Endothelial cell of coronary artery (primary cell): ENCODE results near the gene OR4M1. TPM values are rescaled to one million over a fixed set of nuclear protein-coding genes. Genes with fewer than 3 reads are reported as not detected.

Experiments
- total RNA-seq: library from RNA; depleted of rRNA; stranded (reverse); fragments of >200 nt; gene quantifications from 2 replicates; pipeline ENCODE4 v1.2.3, GENCODE V29; 2014

Gene OR4M1
- not detected in 2 replicates for total RNA-seq

GRCh38 chr14:19773204-19773603 lies at the start of gene OR4M1:
OR4M1 (plus strand) TSS chr14:19773504; CDS start chr14:19780323, 6,819 bp downstream.

GRCh38 chr14:19743256-19743655 lies 30.0 kb upstream of the OR4M1 start, which contains the start of gene OR4Q3:
OR4Q3 (plus strand) TSS chr14:19743571.

DNA sequence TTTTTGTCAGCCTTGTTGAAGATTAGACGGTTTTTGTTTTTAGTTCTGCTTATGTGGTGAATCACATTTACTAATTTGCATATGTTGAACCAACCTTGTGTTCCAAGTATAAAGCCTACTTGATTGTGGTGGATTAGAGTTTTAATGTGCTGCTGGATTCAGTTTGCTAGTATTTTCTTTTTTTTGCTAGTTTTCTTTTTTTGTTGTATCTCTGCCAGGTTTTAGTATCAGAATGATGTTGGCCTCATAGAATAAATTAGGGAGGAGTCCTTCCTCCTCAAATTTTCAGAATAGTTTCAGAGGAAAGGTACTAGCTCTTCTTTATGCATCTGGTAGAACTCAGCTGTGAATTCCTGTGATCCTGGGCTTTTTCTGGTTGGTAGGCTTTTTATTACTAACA lies 30.2 kb downstream of the OR4M1 start, which contains the start of gene OR4N2:
OR4N2 (plus strand) TSS at position 301 of the 400 bp plus-strand sequence. CDS start 23,679 bp downstream, outside the sequence.

Other genes with a start within 250 kb of the OR4M1 start
- not detected in 2 replicates for gene OR11H2, start 59.6 kb upstream of the OR4M1 start, total RNA-seq
- gene OR4Q3, start 29.9 kb upstream of the OR4M1 start, total RNA-seq: not detected in 2 replicates
- not detected in 2 replicates for gene OR4N2, start 30.3 kb downstream of the OR4M1 start, total RNA-seq
- not detected in 2 replicates for gene OR4K2, start 101.6 kb downstream of the OR4M1 start, total RNA-seq
- gene OR4K5, start 147.1 kb downstream of the OR4M1 start, total RNA-seq: not detected in 2 replicates
- gene OR4K1, start 157.4 kb downstream of the OR4M1 start, total RNA-seq: 0.09 TPM in 1 of 2 replicates, not detected in the other
- not detected in 2 replicates for gene OR4K15, start 202.1 kb downstream of the OR4M1 start, total RNA-seq
- not detected in 2 replicates for gene OR4Q2, start 228.7 kb downstream of the OR4M1 start, total RNA-seq
- not detected in 2 replicates for gene OR4K14, start 245.8 kb downstream of the OR4M1 start, total RNA-seq